ENCODE results near the gene HDAC3. TPM values are rescaled to one million over a fixed set of nuclear protein-coding genes. Genes with fewer than 3 reads are reported as not detected.

Gene HDAC3
- total RNA-seq, 1 donor from 2014 or later: 84.9 TPM

DNA sequence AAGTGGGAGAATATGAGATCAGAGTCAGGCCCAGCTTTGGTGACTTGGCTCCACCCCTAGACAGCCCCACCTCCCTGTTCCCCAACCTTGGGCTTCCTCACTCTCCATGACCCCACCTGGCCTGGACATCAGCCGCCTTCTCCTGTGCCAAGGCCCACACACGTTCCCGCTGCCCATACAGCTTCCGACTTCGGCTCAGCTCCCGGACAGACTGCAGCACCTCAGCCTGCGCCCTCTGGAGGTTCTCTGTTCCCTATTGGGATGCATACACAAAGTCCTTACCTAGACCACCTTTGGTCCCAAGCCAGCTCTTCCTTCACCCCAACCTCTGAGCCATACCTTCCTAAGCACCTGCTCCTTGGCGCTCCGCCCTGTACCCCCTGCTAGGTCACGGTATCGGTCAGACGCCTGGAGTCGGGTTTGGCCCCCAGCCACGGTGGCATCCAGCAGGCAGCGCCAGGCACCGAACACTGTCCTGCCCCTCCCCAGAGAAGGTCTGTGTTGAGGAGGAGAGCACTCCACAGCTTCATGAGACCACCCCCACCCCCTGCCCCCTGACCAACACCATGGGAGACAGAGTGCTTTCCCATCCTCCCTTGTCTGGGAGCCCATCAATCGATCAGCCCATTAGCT lies 12.5 kb upstream of the HDAC3 start:
- no peak for TF ChIP-seq CTCF (IDR thresholded peaks at IDR 0.05; ENCODE audit: unreplicated experiment)
- no peak overlapping the region for H3K4me3 Mint-ChIP-seq (ENCODE audit: unreplicated experiment)

DNA sequence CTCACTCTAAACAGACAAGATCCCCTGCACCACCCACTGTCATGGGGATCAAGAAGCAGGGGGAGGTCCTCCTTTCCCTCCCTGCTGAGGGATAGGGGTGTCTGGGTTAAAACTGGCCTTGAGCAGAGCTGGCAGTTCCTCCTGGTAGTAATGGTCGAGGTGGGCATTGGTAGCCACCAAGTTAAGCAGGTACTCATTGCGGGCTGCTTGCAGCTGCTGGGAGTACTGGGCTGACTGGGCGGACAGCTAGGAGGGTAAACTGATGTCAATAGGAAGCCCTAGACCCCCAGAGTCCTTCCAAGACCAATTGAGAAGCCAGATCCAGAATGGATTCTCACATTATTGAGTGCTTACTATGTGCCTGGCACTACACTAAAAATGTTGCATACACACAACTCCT lies 11.2 kb upstream of the HDAC3 start:
- DNase-seq (ENCODE audit: low spot score): no peak
- peaks cover 7% of the 10 kb centered on the region for H3K27me3 Mint-ChIP-seq (ENCODE audit: unreplicated experiment)
- H3K36me3 Mint-ChIP-seq (ENCODE audit: low read depth, unreplicated experiment): peaks cover 43% of the 10 kb centered on the region
- no peaks in the 10 kb centered on the region for H3K9me3 Mint-ChIP-seq (ENCODE audit: unreplicated experiment)
- H3K27ac Mint-ChIP-seq (ENCODE audit: unreplicated experiment): no peak overlapping the region
- H3K4me1 Mint-ChIP-seq (ENCODE audit: unreplicated experiment): peaks cover 19% of the 10 kb centered on the region
- peak overlapping the region; percentile 12 for H3K4me3 Mint-ChIP-seq (ENCODE audit: unreplicated experiment)
- TF ChIP-seq CTCF (IDR thresholded peaks at IDR 0.05; ENCODE audit: unreplicated experiment): no peak

More for the DNA sequence above, 12.5 kb upstream of the HDAC3 start:
- Mint-ChIP-seq H3K27ac (ENCODE audit: unreplicated experiment) (peak overlapping the region; percentile 67), H3K9me3 (ENCODE audit: unreplicated experiment) (no peaks in the 10 kb centered on the region), H3K36me3 (ENCODE audit: low read depth, unreplicated experiment) (peaks cover 51% of the 10 kb centered on the region), H3K4me1 (ENCODE audit: unreplicated experiment) (peaks cover 19% of the 10 kb centered on the region), H3K27me3 (ENCODE audit: unreplicated experiment) (peaks cover 12% of the 10 kb centered on the region)
- no peak for DNase-seq (ENCODE audit: low spot score)

GRCh38 chr5:141647242-141647641 lies 10.6 kb upstream of the HDAC3 start:
- H3K27ac Mint-ChIP-seq (ENCODE audit: unreplicated experiment): no peak overlapping the region
- H3K4me1 Mint-ChIP-seq (ENCODE audit: unreplicated experiment): peaks cover 19% of the 10 kb centered on the region
- no peak overlapping the region for H3K4me3 Mint-ChIP-seq (ENCODE audit: unreplicated experiment)
- peaks cover 42% of the 10 kb centered on the region for H3K36me3 Mint-ChIP-seq (ENCODE audit: low read depth, unreplicated experiment)
- no peak for TF ChIP-seq CTCF (IDR thresholded peaks at IDR 0.05; ENCODE audit: unreplicated experiment)
- DNase-seq (ENCODE audit: low spot score): no peak
- H3K9me3 Mint-ChIP-seq (ENCODE audit: unreplicated experiment): no peaks in the 10 kb centered on the region
- peaks cover 8% of the 10 kb centered on the region for H3K27me3 Mint-ChIP-seq (ENCODE audit: unreplicated experiment)

- Mint-ChIP-seq H3K27me3 (ENCODE audit: unreplicated experiment) (peaks cover 8% of the 10 kb centered on the region), H3K9me3 (ENCODE audit: unreplicated experiment) (no peaks in the 10 kb centered on the region), H3K4me3 (ENCODE audit: unreplicated experiment) (peak overlapping the region; percentile 37), H3K27ac (ENCODE audit: unreplicated experiment) (no peak overlapping the region), H3K4me1 (ENCODE audit: unreplicated experiment) (peaks cover 22% of the 10 kb centered on the region), H3K36me3 (ENCODE audit: low read depth, unreplicated experiment) (peaks cover 45% of the 10 kb centered on the region)
- TF ChIP-seq CTCF (IDR thresholded peaks at IDR 0.05; ENCODE audit: unreplicated experiment): no peak
- DNase-seq (ENCODE audit: low spot score): no peak
These were observed 9.4 kb upstream of the HDAC3 start for GRCh38 chr5:141646026-141646425.

GRCh38 chr5:141641634-141642267 lies 5.1 kb upstream of the HDAC3 start:
- peaks cover 3% of the 10 kb centered on the region for H3K27me3 Mint-ChIP-seq (ENCODE audit: unreplicated experiment)
- H3K4me3 Mint-ChIP-seq (ENCODE audit: unreplicated experiment): peak overlapping the region; percentile 32
- H3K4me1 Mint-ChIP-seq (ENCODE audit: unreplicated experiment): peaks cover 39% of the 10 kb centered on the region
- peak overlapping the region; percentile 36 for H3K27ac Mint-ChIP-seq (ENCODE audit: unreplicated experiment)
- no peak for TF ChIP-seq CTCF (IDR thresholded peaks at IDR 0.05; ENCODE audit: unreplicated experiment)
- H3K9me3 Mint-ChIP-seq (ENCODE audit: unreplicated experiment): no peaks in the 10 kb centered on the region
- no peak for DNase-seq (ENCODE audit: low spot score)
- peaks cover 25% of the 10 kb centered on the region for H3K36me3 Mint-ChIP-seq (ENCODE audit: low read depth, unreplicated experiment)

All from endothelial cell (in vitro differentiated cells).